Neural crest cell (in vitro differentiated cells): ENCODE measurements around the gene LDB2. TPM values are rescaled to one million over a fixed set of nuclear protein-coding genes. Genes with fewer than 3 reads are reported as not detected.

Experiments used
- DNase-seq: peaks from one replicate; pipeline ENCODE4 v3.0.0; 2021; ENCODE audit warnings: low read depth, mixed read lengths, low spot score
- H3K27ac Mint-ChIP-seq: one replicate; pipeline ENCODE4 v1.8.0; 2021; ENCODE audit warnings: mild to moderate bottlenecking, mixed read lengths; ENCODE audit not compliant: unreplicated experiment
- H3K27me3 Mint-ChIP-seq: 2 replicates; pipeline ENCODE4 v1.8.0; 2021; ENCODE audit warnings: low read depth, mild to moderate bottlenecking, mixed read lengths
- H3K36me3 Mint-ChIP-seq: 2 replicates; pipeline ENCODE4 v1.8.0; 2021; ENCODE audit warnings: low read depth, mild to moderate bottlenecking, mixed read lengths
- H3K4me1 Mint-ChIP-seq: 2 replicates; pipeline ENCODE4 v1.8.0; 2021; ENCODE audit warnings: mixed read lengths
- H3K4me3 Mint-ChIP-seq: one replicate; pipeline ENCODE4 v1.8.0; 2021; ENCODE audit warnings: mild to moderate bottlenecking, mixed read lengths
- H3K9me3 Mint-ChIP-seq: 2 replicates; pipeline ENCODE4 v1.8.0; 2021; ENCODE audit warnings: mixed read lengths
- total RNA-seq: library from RNA; stranded (reverse); gene quantifications from 2 replicates; pipeline ENCODE4 v1.2.1, GENCODE V29; 2021
- TF ChIP-seq, protein P1 (sequence below): fragments of 200-600 bp; sonication (generic); conservative IDR thresholded peaks from 2 replicates; pipeline ENCODE4 v1.5.0; 2021; ENCODE audit warnings: antibody characterized with exemption, mild to moderate bottlenecking

Gene LDB2
- total RNA-seq, 1 donor from 2014 or later: 12.7 TPM

DNA sequence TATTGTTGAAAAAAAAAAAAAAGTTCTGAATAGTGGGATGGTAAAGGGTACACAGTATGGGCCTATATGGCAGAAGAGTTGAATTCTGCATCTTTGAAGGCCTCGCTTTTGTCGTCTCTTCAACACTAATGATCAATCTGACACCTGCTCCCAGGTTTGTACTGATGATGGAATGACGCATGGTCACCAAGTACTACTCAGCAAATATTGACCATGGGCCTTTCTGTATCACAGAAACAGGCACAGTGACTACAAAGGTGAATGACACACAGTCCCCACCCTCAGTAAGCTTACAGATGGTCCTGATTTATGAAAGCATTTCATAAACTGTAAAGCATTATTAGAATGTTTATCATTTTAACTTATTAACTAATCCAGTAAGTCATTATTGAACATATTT lies 152.6 kb downstream of the LDB2 start:
- Mint-ChIP-seq H3K27me3 (no peaks in the 10 kb centered on the region), H3K36me3 (no peaks in the 10 kb centered on the region)

DNA sequence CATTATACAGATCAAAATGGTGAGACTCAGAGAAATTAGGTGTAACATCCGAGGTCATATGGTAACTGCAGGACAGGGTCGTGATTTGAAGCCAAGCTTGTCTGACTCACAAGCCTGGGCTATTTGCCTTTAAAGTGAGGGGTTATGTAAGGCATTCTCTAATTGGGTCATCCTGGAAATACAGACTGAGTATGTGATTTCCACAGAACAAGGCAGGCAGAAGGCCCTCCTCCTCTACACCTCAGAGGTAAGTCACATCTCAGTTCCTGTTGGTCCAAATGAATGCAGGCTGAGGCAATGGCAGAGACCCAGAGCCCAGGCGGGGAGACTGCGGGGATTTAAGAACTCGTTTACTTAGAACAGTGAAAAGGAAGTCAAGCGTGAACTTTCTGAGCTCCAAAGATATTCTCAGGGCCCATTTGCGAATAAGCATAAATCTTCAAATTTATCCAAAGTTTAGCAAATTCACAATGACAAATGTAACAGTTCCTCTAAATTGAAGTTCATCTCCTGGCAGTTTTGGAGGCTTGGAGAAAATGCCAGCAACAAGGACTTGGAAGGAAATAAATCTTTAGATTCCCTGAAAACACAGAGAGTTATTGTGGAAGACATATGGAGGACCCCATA lies 153.3 kb downstream of the LDB2 start:
- no peaks in the 10 kb centered on the region for H3K36me3 Mint-ChIP-seq
- H3K4me3 Mint-ChIP-seq: no peak overlapping the region
- TF ChIP-seq, protein P1, sequence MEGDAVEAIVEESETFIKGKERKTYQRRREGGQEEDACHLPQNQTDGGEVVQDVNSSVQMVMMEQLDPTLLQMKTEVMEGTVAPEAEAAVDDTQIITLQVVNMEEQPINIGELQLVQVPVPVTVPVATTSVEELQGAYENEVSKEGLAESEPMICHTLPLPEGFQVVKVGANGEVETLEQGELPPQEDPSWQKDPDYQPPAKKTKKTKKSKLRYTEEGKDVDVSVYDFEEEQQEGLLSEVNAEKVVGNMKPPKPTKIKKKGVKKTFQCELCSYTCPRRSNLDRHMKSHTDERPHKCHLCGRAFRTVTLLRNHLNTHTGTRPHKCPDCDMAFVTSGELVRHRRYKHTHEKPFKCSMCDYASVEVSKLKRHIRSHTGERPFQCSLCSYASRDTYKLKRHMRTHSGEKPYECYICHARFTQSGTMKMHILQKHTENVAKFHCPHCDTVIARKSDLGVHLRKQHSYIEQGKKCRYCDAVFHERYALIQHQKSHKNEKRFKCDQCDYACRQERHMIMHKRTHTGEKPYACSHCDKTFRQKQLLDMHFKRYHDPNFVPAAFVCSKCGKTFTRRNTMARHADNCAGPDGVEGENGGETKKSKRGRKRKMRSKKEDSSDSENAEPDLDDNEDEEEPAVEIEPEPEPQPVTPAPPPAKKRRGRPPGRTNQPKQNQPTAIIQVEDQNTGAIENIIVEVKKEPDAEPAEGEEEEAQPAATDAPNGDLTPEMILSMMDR: no peak
- no peaks in the 10 kb centered on the region for H3K27me3 Mint-ChIP-seq
- H3K4me1 Mint-ChIP-seq: peaks cover 4% of the 10 kb centered on the region
- DNase-seq: no peak
- peak overlapping the region; percentile 2 for H3K27ac Mint-ChIP-seq
- no peaks in the 10 kb centered on the region for H3K9me3 Mint-ChIP-seq

More for the DNA sequence above, 152.6 kb downstream of the LDB2 start:
- Mint-ChIP-seq H3K9me3 (no peaks in the 10 kb centered on the region), H3K4me1 (no peaks in the 10 kb centered on the region), H3K4me3 (no peak overlapping the region), H3K27ac (no peak overlapping the region)
- DNase-seq: no peak
- TF ChIP-seq, protein P1: no peak

DNA sequence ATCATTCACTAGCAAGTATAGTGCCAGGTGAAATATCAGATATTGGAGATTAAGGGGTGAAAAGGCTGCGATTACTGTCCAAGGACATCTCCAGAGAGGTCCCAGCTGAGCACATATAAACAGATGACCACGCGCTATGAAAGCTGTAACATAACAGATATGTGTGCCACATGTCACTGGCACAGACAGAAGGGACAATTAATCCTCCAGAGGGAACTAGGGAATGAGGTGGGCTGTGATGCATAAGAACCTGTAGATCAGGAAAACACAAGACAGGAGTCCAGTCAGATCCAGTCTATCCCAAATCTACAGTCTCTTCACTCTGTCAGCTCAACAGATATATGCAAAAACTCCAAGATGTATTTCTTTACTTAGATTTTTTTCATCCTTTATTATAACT lies 157.2 kb downstream of the LDB2 start:
- no peak overlapping the region for H3K4me3 Mint-ChIP-seq
- no peaks in the 10 kb centered on the region for H3K36me3 Mint-ChIP-seq
- DNase-seq: no peak
- peaks cover 6% of the 10 kb centered on the region for H3K4me1 Mint-ChIP-seq
- no peaks in the 10 kb centered on the region for H3K27me3 Mint-ChIP-seq
- TF ChIP-seq, protein P1: no peak
- no peak overlapping the region for H3K27ac Mint-ChIP-seq
- no peaks in the 10 kb centered on the region for H3K9me3 Mint-ChIP-seq

GRCh38 chr4:16739997-16740624 lies 158.3 kb downstream of the LDB2 start:
- H3K4me1 Mint-ChIP-seq: peaks cover 6% of the 10 kb centered on the region
- H3K4me3 Mint-ChIP-seq: no peak overlapping the region
- H3K9me3 Mint-ChIP-seq: no peaks in the 10 kb centered on the region
- H3K27ac Mint-ChIP-seq: no peak overlapping the region
- no peaks in the 10 kb centered on the region for H3K27me3 Mint-ChIP-seq
- peaks cover 2% of the 10 kb centered on the region for H3K36me3 Mint-ChIP-seq
- no peak for DNase-seq
- TF ChIP-seq, protein P1: no peak

GRCh38 chr4:16738558-16738957 lies 159.9 kb downstream of the LDB2 start:
- peaks cover 6% of the 10 kb centered on the region for H3K4me1 Mint-ChIP-seq
- peaks cover 2% of the 10 kb centered on the region for H3K36me3 Mint-ChIP-seq
- TF ChIP-seq, protein P1: no peak
- no peak overlapping the region for H3K4me3 Mint-ChIP-seq
- DNase-seq: no peak
- H3K27ac Mint-ChIP-seq: no peak overlapping the region
- no peaks in the 10 kb centered on the region for H3K9me3 Mint-ChIP-seq
- H3K27me3 Mint-ChIP-seq: no peaks in the 10 kb centered on the region
